ENCODE data around the gene GALNT9. TPM values are rescaled to one million over a fixed set of nuclear protein-coding genes. Genes with fewer than 3 reads are reported as not detected.

GALNT9 gene
- total RNA-seq, 1 experiment from 2014 or later = not detected

- no peak for DNase-seq (ENCODE audit: extremely low read depth, low read depth)
These were observed 933 bp downstream of the GALNT9 start for GRCh38 chr12:132328282-132329029.

DNA sequence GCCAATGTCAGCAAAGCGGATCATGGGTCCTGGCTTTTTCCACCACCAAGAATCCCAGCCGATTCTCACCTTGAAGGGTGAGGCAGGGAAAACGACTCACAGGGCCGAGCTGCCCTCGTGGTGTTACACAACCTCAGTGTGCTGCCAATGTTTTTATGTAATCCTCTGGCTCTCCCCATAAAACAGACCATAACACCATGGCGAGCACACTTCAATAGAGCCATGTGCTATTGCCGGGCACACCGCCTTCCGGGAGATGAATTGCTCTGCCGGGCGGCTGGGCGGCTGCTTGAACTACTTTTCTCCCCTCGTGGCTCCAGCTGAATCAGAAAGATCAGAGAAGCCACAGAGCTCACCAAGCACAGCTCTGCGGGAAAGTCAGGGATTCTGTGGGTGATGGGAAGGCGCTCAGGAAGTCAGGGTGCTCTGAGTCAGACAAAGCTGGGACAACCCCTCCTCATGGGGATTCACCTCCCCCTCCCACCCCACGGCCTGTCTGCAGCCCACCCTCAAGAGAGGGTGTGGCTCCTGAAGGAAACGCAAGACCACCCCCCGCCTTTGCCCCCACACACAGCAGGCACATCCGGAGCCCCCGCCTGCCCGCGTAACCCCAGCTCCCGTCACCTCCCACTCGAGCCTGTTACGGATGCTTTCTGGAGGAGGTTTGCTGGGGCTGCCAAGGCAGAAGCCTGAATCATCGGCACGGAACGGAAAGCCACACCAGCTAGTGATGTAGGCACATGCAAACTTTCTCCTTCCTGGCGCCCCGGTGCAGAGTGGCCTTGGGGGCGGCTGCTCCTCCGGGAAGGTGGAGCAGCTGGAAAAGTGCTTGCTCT, 1.8 kb downstream of the GALNT9 start:
- DNase-seq (ENCODE audit: extremely low read depth, low read depth) = no peak

- DNase-seq (ENCODE audit: extremely low read depth, low read depth) = no peak
These were observed 2.7 kb downstream of the GALNT9 start for GRCh38 chr12:132326646-132327045.

GRCh38 chr12:132325733-132326130, 3.7 kb downstream of the GALNT9 start:
- no peak for DNase-seq (ENCODE audit: extremely low read depth, low read depth)

DNA sequence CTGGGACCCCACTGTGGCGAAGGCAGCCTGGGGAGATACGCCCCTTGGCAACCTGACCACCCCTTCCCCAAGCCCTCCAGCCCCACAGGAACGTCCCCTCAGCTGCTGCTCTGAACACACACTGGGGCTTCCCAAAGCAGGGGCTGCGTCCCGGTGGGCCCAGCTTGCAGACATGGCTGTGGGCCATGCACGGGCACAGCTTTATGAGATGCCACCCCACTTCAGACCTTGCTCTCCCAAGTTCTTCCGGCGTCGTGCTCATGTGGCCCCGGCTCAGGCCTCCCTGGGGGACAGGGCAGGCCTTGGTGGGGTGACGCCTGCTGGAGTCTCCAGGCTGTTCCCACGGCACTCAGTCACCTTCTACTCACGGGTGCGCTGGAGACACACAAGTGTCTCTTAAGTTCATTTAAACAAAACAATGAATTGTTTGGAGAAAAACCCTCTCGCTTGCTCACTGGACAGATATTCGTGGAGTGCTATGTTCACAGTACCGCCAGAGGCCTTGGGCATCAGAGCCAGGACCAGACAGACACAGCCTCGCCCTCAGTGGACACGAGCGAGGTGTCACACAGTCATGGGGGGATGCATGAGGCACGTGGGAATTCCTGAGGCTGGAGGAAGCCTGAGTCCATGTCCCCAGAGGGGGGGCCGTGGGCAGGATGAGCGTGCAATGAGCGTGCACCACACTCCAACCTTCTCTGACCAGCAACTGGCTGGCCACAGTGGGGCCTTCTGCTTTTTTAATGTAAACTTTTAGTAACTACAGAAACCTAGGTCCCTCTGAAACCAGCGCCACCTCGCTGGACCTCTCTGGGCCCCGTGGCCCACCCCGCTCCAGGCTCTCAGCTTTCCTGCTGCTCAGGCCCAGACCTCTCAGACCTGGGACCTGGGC, 4.3 kb downstream of the GALNT9 start:
- DNase-seq (ENCODE audit: extremely low read depth, low read depth) = no peak

DNA sequence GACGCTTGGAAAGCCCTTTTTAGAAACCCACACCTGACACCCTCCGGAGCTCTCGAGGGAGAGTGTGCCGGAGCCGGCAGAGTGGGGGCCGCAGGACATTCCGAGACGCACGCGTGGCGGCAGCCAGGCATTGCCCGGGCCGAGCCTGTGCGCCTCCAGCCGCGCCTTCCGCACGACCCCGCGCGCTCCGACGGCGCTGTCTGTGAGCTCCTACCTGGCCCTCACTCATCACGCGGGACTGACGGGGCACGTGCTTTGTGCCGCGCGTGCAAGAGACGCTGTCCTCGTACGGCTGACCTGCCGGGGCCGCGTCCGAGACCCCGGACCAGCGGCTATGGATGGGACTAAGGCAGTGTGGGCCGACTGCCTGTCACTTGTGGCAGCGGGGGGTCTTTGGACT, 5.2 kb downstream of the GALNT9 start:
- no peak for DNase-seq (ENCODE audit: extremely low read depth, low read depth)

- DNase-seq (ENCODE audit: extremely low read depth, low read depth) = no peak
These were observed 6.0 kb downstream of the GALNT9 start for GRCh38 chr12:132323171-132324010.

DNA sequence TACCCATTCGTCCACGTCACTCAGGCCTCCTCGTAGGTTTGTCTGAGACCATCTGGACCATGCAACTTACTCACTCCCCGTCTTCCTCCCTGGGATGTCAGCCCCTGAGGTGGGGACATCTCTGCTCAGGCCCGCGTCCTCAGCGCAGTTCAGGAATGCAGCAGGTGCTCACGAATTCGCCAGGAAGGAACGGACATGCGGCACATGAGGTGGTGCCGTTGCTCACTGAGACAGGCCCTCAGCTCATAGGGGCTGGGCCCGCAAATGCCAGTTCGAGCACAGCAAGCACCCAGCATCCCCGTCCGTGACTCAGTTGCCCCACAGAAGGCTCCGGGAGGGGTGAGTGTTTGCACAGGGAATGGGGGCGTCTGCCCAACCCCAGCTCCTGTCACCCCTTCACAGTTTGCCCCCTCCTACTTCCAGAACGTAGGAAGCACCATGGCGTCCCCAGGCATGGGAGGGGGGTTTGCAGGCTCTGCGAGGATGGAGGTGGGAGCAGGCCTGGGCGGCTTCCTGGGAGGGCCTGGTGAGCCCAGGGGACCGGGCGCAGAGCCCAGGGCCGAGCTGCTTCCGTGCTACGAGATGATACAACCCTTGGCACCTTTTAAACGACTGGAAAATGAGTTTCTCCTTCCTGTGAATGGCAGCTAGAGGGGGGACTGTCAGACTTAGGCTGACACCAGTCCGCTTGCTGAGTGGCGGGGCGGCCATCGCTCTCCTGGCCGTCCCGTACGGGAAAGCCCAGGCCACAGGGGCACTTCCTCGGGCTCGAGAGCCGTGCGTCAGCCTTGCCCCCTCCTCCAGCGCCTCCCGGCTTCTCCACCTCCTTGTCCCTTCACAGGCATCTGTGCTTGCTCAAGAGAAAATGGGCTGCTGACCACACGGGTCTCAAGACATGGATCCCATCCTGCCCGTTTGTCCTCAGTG, 6.9 kb downstream of the GALNT9 start:
- no peak for DNase-seq (ENCODE audit: extremely low read depth, low read depth)

DNA sequence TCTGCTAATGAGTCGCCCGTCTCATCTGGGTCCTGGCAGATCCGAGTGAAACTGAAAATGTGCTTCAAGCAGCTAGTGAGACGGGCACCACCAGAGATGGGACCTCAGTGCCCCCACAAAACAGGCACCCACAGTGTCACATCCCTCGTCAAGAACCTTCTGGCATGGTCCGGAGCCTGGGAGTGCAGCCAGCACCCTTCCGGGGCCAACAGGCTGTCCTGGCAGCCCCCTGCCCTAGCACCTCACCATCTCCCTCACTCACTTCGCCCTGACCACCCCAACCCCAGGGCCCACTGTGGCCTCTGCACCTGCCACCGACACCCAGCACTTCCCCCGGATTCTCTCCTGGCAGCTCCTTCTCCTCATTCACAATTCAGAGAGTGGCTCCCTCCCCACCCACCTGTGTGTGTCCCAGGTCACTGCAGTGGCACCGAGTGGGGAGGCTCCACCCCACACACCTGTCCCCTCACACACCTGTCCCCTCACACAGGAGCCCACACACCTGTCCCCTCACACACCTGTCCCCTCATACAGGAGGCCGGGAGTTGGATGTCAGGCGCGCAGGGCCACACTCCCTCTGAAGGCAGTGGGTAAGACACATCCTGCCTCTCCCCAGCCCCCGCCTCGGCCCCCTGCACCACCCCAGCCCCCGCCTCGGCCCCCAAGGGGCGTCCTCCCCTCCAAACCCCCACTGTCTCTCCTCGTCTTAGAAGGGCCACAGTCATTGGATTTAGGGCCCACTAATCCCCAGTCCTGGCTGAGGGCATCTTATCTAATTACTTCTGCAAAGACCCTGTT, 7.9 kb downstream of the GALNT9 start:
- no peak for DNase-seq (ENCODE audit: extremely low read depth, low read depth)

DNA sequence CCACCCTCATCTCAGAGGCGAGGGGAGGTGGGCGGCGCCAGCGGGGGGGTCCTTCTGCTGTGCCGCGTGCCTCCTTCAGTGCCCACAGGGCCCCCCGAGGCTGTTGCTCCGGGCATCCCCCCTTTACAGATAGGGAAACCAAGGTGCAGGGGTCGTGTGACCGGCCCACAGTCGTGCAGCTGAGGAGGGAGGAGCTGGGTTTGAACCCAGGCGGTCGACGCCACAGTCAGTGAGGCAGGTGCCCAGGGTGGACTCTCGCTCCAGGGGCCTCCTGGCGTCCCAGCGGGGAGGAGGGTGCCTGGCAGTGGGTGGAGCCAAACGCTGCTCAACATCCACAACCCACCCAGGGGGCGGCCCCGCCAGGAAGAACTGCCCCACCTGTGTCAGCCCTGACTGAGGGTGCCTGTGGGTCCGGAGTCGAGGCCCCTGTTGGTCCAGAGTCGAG, 8.6 kb downstream of the GALNT9 start:
- no peak for DNase-seq (ENCODE audit: extremely low read depth, low read depth)

GRCh38 chr12:132319991-132320570, 9.3 kb downstream of the GALNT9 start:
- no peak for DNase-seq (ENCODE audit: extremely low read depth, low read depth)

DNA sequence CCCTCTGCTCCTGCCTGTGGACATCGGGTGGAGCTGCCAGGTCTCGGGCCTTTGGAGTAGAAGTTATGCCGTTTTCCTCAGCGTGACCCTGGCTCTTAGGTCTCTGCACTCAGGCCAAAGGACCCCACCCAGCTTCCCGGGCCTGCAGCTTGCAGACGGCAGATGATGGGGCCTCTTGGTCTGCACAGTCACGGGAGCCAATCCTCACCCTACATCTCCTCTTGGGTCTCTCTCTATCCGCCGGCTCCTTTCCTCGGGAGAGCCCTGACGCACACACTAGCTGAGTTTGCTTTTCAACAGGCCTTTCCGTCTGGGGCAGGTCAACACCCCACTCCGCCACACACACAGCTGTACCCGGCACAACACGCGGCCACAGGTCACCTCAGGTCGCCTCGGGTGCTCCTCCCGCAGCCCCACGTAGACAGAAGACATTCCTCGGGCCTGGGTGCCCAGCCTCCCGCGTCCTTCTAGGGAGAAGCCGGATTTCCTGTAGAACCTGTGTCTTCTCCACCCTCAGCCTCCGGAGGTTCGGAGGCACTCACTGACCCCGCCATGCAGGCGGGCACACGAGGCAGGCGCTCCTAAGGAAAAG, 9.9 kb downstream of the GALNT9 start:
- no peak for DNase-seq (ENCODE audit: extremely low read depth, low read depth)

DNA sequence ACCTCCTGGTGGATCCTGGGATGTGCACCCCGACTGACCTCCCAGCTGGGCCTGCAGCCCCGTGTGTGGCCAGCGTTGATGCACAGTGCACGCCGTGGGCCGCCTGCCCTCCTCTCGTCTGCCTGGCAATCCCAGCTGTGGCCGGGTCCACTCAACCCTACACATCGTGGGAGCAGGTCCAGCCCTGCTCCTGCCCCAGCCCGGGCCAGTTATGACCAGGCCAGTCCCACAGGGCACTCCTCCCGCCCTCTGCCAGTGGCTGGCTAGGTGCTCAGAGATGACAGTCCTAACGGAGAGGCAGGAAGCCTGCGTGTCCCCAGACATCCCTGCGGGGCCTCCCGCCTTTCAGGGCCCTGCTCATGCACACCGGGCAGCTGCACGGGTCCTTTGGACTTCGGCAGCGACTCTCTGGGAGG, 10.8 kb downstream of the GALNT9 start:
- no peak for DNase-seq (ENCODE audit: extremely low read depth, low read depth)

- DNase-seq (ENCODE audit: extremely low read depth, low read depth) = no peak
These were observed 11.3 kb downstream of the GALNT9 start for GRCh38 chr12:132318135-132318534.

DNA sequence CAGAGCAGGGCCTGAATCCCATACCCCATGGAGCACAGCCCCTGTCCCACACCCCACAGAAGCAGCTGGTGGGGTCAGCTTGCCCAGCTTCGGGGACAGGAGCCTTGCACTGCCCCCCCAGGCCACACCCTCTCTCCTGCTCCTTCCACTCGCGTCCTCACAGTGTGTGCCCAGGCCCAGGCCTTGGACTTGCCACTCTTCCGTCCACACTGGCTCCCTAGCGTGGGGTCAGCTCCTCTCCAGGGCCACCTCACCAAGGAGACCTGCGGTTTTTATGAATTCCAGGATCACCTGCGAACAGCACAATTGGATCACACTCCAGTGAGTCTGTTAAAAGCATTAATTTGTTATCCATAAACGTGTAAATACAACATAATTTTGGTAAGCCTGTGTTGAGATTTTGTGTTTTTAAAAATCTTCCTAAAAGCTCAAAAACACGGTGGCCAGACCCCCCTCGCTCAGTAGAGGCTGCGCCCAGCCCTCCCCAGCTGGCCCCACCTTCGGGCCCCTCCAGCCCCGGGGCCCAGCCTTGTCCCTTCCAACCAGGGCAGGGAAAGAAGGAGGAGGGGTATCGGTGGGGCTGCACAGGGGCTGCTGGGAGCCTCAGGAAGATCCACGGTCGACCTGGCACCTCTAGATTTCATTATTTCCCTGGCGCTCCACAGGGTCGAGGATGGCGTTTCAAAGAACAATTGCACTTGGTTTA, 12.0 kb downstream of the GALNT9 start:
- no peak for DNase-seq (ENCODE audit: extremely low read depth, low read depth)

- DNase-seq (ENCODE audit: extremely low read depth, low read depth) = no peak
These were observed 12.7 kb downstream of the GALNT9 start for GRCh38 chr12:132316497-132317232.
